SK-N-SH treated with all-trans-retinoic acid at 6 μM for 48 hours (cell line): ENCODE data around the gene ING1.

Experiments used
- ATAC-seq: fragments of 200-7000 bp; cut with Tn5 transposase; 3 replicates; pipeline ENCODE4 v1.9.1; 2020; ENCODE audit warnings: mild to moderate bottlenecking, moderate library complexity
- ARNTL ChIP-seq: fragments of 450-650 bp; formaldehyde crosslinking; IDR thresholded peaks from 2 replicates; pipeline ENCODE4 v1.5.0; 2020; ENCODE audit warnings: low read depth, mild to moderate bottlenecking, moderate library complexity, borderline replicate concordance
- BACH2 ChIP-seq: fragments of 250-450 bp; sonication (Bioruptor Pico); IDR thresholded peaks from 2 replicates; pipeline ENCODE4 v1.9.0; 2021; ENCODE audit warnings: mild to moderate bottlenecking, borderline replicate concordance
- CREB5 ChIP-seq: fragments of 250-450 bp; sonication (Bioruptor Pico); IDR thresholded peaks from 2 replicates; pipeline ENCODE4 v1.5.1; 2020; ENCODE audit warnings: low read depth, mild to moderate bottlenecking, moderate library complexity
- CSDC2 ChIP-seq: fragments of 250-450 bp; sonication (Bioruptor Pico); IDR thresholded peaks from 2 replicates; pipeline ENCODE4 v1.5.0; 2020; ENCODE audit warnings: mild to moderate bottlenecking, moderate library complexity
- GLIS3 ChIP-seq: fragments of 250-450 bp; sonication (Bioruptor Pico); IDR thresholded peaks from 2 replicates; pipeline ENCODE4 v1.5.0; 2020; ENCODE audit warnings: mild to moderate bottlenecking, moderate library complexity
- ISL1 ChIP-seq: fragments of 250-450 bp; sonication (Bioruptor Pico); IDR thresholded peaks from 2 replicates; pipeline ENCODE4 v2.1.2; 2022; ENCODE audit warnings: mild to moderate bottlenecking, moderate library complexity
- OSR1 ChIP-seq: fragments of 250-450 bp; sonication (Bioruptor Pico); IDR thresholded peaks from 2 replicates; pipeline ENCODE4 v1.8.0; 2022; ENCODE audit warnings: moderate library complexity, mild to moderate bottlenecking, inconsistent platforms
- PPARA ChIP-seq: fragments of 250-450 bp; sonication (Bioruptor Pico); IDR thresholded peaks from 2 replicates; pipeline ENCODE4 v1.5.0; 2020; ENCODE audit warnings: mild to moderate bottlenecking, borderline replicate concordance
- RARB ChIP-seq: fragments of 250-450 bp; sonication (Bioruptor Pico); IDR thresholded peaks from 2 replicates; pipeline ENCODE4 v1.8.0; 2021; ENCODE audit warnings: mild to moderate bottlenecking, moderate library complexity
- SNAI2 ChIP-seq: fragments of 250-450 bp; sonication (Bioruptor Pico); IDR thresholded peaks from 2 replicates; pipeline ENCODE4 v1.5.0; 2020; ENCODE audit warnings: mild to moderate bottlenecking, moderate library complexity
- TCF4 ChIP-seq: fragments of 250-450 bp; sonication (Bioruptor Pico); IDR thresholded peaks from 2 replicates; pipeline ENCODE4 v1.8.0; 2021; ENCODE audit warnings: mild to moderate bottlenecking, moderate library complexity, borderline replicate concordance
- TOX ChIP-seq: fragments of 250-450 bp; sonication (Bioruptor Pico); IDR thresholded peaks from 2 replicates; pipeline ENCODE4 v1.8.0; 2021; ENCODE audit warnings: mild to moderate bottlenecking, moderate library complexity, borderline replicate concordance
- ZC3H10 ChIP-seq: fragments of 250-450 bp; sonication (Bioruptor Pico); IDR thresholded peaks from 2 replicates; pipeline ENCODE4 v1.5.1; 2021; ENCODE audit warnings: mild to moderate bottlenecking, moderate library complexity
- ZFP3 ChIP-seq: fragments of 250-450 bp; sonication (Bioruptor Pico); IDR thresholded peaks from 2 replicates; pipeline ENCODE4 v1.5.0; 2020; ENCODE audit warnings: mild to moderate bottlenecking, moderate library complexity
- ZFP30 ChIP-seq: fragments of 450-650 bp; formaldehyde crosslinking; IDR thresholded peaks from 2 replicates; pipeline ENCODE4 v1.5.0; 2022; ENCODE audit warnings: mild to moderate bottlenecking, moderate library complexity
- ZNF565 ChIP-seq: fragments of 450-650 bp; formaldehyde crosslinking; conservative IDR thresholded peaks from 2 replicates; pipeline ENCODE4 v1.5.0; 2020; ENCODE audit warnings: low read depth, mild to moderate bottlenecking, moderate library complexity
- ZNF70 ChIP-seq: fragments of 450-650 bp; formaldehyde crosslinking; IDR thresholded peaks from 2 replicates; pipeline ENCODE4 v1.5.0; 2020; ENCODE audit warnings: mild to moderate bottlenecking, moderate library complexity
- ZNF8 ChIP-seq: fragments of 450-650 bp; formaldehyde crosslinking; IDR thresholded peaks from 2 replicates; pipeline ENCODE4 v1.5.0; 2020; ENCODE audit warnings: mild to moderate bottlenecking, moderate library complexity
- TF ChIP-seq, protein P1 (sequence below): fragments of 250-450 bp; sonication (Bioruptor Pico); IDR thresholded peaks from 2 replicates; pipeline ENCODE4 v1.8.0; 2021; ENCODE audit warnings: low read depth, mild to moderate bottlenecking, moderate library complexity, borderline replicate concordance
- TF ChIP-seq, protein P2 (sequence below): fragments of 250-450 bp; sonication (Bioruptor Pico); IDR thresholded peaks from 2 replicates; pipeline ENCODE4 v1.8.0; 2020; ENCODE audit warnings: mild to moderate bottlenecking, moderate library complexity, borderline replicate concordance

The ING1 gene

DNA sequence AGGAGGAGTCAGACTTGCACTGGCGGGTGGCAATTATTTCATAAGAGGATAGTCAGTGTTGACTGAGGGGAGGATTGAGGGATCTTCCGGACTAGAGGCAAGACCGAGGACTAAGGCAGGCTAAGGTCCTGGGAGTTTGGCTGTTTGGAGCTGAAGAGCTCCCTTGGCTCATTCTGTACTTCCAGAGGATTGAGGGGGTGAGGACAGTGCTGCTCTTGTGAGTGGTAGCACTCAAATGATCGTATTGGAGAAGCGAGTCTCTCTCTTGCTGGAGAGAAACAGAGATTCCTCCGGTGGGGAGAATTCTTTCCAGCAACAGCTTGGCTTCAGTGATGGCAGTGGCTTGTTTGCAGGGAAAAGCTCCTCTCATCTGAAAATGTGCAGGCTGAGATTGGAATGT is 47.1 kb downstream of the ING1 start:
- no peak for TF ChIP-seq OSR1 (CRISPR knock-in tag)
- no peak for TF ChIP-seq CSDC2 (CRISPR knock-in tag)
- TF ChIP-seq ISL1: no peak
- TF ChIP-seq, all 23 proteins: peak for 0
- ATAC-seq: no peak

- no peak for ATAC-seq
- no peak for TF ChIP-seq TOX (CRISPR knock-in tag)
- TF ChIP-seq CREB5 (CRISPR knock-in tag): no peak
- no peak for TF ChIP-seq OSR1 (CRISPR knock-in tag)
- TF ChIP-seq ZFP3 (CRISPR knock-in tag): no peak
- TF ChIP-seq, protein P1, sequence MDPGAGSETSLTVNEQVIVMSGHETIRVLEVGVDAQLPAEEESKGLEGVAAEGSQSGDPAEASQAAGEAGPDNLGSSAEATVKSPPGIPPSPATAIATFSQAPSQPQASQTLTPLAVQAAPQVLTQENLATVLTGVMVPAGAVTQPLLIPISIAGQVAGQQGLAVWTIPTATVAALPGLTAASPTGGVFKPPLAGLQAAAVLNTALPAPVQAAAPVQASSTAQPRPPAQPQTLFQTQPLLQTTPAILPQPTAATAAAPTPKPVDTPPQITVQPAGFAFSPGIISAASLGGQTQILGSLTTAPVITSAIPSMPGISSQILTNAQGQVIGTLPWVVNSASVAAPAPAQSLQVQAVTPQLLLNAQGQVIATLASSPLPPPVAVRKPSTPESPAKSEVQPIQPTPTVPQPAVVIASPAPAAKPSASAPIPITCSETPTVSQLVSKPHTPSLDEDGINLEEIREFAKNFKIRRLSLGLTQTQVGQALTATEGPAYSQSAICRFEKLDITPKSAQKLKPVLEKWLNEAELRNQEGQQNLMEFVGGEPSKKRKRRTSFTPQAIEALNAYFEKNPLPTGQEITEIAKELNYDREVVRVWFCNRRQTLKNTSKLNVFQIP (CRISPR knock-in tag): no peak
- TF ChIP-seq RARB (CRISPR knock-in tag): no peak
- no peak for TF ChIP-seq ZNF70 (CRISPR knock-in tag)
- TF ChIP-seq GLIS3 (CRISPR knock-in tag): no peak
- no peak for TF ChIP-seq ISL1
- TF ChIP-seq BACH2: no peak
- no peak for TF ChIP-seq PPARA (CRISPR knock-in tag)
- TF ChIP-seq SNAI2 (CRISPR knock-in tag): no peak
- TF ChIP-seq CSDC2 (CRISPR knock-in tag): no peak
- TF ChIP-seq ZNF8 (CRISPR knock-in tag): no peak
- no peak for TF ChIP-seq ARNTL (CRISPR knock-in tag)
- no peak for TF ChIP-seq ZC3H10 (CRISPR knock-in tag)
These were observed 53.4 kb downstream of the ING1 start for GRCh38 chr13:110766671-110767430.

- no peak for ATAC-seq
- TF ChIP-seq, protein P1 (CRISPR knock-in tag): no peak
- TF ChIP-seq OSR1 (CRISPR knock-in tag) (no peak), RARB (CRISPR knock-in tag) (no peak), ZNF565 (CRISPR knock-in tag) (no peak), ZFP3 (CRISPR knock-in tag) (no peak), ZFP30 (CRISPR knock-in tag) (no peak), GLIS3 (CRISPR knock-in tag) (no peak), ARNTL (CRISPR knock-in tag) (no peak), TOX (CRISPR knock-in tag) (no peak), CSDC2 (CRISPR knock-in tag) (no peak), SNAI2 (CRISPR knock-in tag) (no peak), CREB5 (CRISPR knock-in tag) (no peak), TCF4 (CRISPR knock-in tag) (no peak)
These were observed 54.0 kb downstream of the ING1 start for GRCh38 chr13:110767476-110767875.

GRCh38 chr13:110769097-110769496 is 55.6 kb downstream of the ING1 start:
- no peak for ATAC-seq
- TF ChIP-seq, protein P2, sequence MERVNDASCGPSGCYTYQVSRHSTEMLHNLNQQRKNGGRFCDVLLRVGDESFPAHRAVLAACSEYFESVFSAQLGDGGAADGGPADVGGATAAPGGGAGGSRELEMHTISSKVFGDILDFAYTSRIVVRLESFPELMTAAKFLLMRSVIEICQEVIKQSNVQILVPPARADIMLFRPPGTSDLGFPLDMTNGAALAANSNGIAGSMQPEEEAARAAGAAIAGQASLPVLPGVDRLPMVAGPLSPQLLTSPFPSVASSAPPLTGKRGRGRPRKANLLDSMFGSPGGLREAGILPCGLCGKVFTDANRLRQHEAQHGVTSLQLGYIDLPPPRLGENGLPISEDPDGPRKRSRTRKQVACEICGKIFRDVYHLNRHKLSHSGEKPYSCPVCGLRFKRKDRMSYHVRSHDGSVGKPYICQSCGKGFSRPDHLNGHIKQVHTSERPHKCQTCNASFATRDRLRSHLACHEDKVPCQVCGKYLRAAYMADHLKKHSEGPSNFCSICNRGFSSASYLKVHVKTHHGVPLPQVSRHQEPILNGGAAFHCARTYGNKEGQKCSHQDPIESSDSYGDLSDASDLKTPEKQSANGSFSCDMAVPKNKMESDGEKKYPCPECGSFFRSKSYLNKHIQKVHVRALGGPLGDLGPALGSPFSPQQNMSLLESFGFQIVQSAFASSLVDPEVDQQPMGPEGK (CRISPR knock-in tag): no peak
- no peak for TF ChIP-seq ARNTL (CRISPR knock-in tag)
- TF ChIP-seq PPARA (CRISPR knock-in tag): no peak
- no peak for TF ChIP-seq TOX (CRISPR knock-in tag)
- TF ChIP-seq, all 23 proteins: peak for 0
